H1 (cell line): ENCODE measurements around the gene GPHB5. TPM values are rescaled to one million over a fixed set of nuclear protein-coding genes. Genes with fewer than 3 reads are reported as not detected.

Experiments
- CTCF ChIA-PET: fragments of 300-600 bp; sonication (Branson Sonifier 250); formaldehyde crosslinking; loops from one replicate; lab custom pipeline; 2021; ENCODE audit not compliant: partially characterized antibody; lab: Charles Lee
- POLR2A ChIA-PET: fragments of 300-600 bp; sonication (Branson Sonifier 250); formaldehyde crosslinking; loops from one replicate; lab custom pipeline; 2021; ENCODE audit warnings: inconsistent platforms; ENCODE audit not compliant: partially characterized antibody; lab: Charles Lee
- DNase-seq, 2 experiments: peaks; one replicate each; pipeline versions ENCODE4 v3.0.0 to v3.0.0-alpha.2; 2010 to 2022; ENCODE audit warnings: low spot score in 2 of 2, low read depth in 1 of 2, mixed read lengths in 1 of 2
- FAIRE-seq: peaks from 2 replicates; lab custom pipeline; 2011; peaks lifted over from hg19 to GRCh38; lab: Jason Lieb, UNC
- H2AFZ ChIP-seq: 2 replicates; pipeline ENCODE4 v1.8.1; 2012; ENCODE audit warnings: low read length, inconsistent platforms
- H2AK5ac ChIP-seq: 2 replicates; pipeline ENCODE4 v1.6.1; 2013; ENCODE audit warnings: low read depth, low read length
- H2BK120ac ChIP-seq: replicated peaks from 2 replicates; pipeline ENCODE3; 2013; ENCODE audit warnings: low read depth, low read length, inconsistent platforms
- H2BK12ac ChIP-seq: 2 replicates; pipeline ENCODE4 v1.6.1; 2013; ENCODE audit warnings: low read depth, low read length
- H2BK15ac ChIP-seq: 2 replicates; pipeline ENCODE4 v1.6.1; 2013; ENCODE audit warnings: low read length
- H2BK20ac ChIP-seq: 2 replicates; pipeline ENCODE4 v1.6.1; 2013; ENCODE audit warnings: low read length
- H2BK5ac ChIP-seq: 2 replicates; pipeline ENCODE4 v1.6.1; 2013; ENCODE audit warnings: low read depth, low read length
- H3K14ac ChIP-seq: 2 replicates; pipeline ENCODE4 v1.6.1; 2013; ENCODE audit warnings: inconsistent platforms; ENCODE audit not compliant: insufficient read length
- H3K18ac ChIP-seq: 2 replicates; pipeline ENCODE4 v1.6.1; 2013; ENCODE audit warnings: low read length; ENCODE audit errors: extremely low read depth
- H3K23ac ChIP-seq: 2 replicates; pipeline ENCODE4 v1.6.1; 2013; ENCODE audit warnings: inconsistent platforms; ENCODE audit not compliant: insufficient read length
- H3K23me2 ChIP-seq: 2 replicates; pipeline ENCODE4 v1.6.1; 2013; ENCODE audit warnings: low read depth, low read length
- H3K27ac ChIP-seq: 2 replicates; pipeline ENCODE4 v1.6.1; 2011; ENCODE audit warnings: low read depth, low read length, inconsistent platforms
- H3K27me3 ChIP-seq, 4 experiments: replicated peaks in 1 of 4; 1 replicate in 1 of 4; 2 replicates in 3 of 4; pipeline versions ENCODE4 v1.6.1 to v1.8.1; 2011 to 2013; ENCODE audit warnings: low read length in 3 of 4, mild to moderate bottlenecking in 3 of 4, inconsistent platforms in 2 of 4, mixed read lengths in 2 of 4, moderate library complexity in 1 of 4; ENCODE audit not compliant: control insufficient read depth in 3 of 4, insufficient read depth in 3 of 4; ENCODE audit errors: extremely low read depth in 1 of 4
- H3K36me3 ChIP-seq, 4 experiments: 2 replicates each; pipeline versions ENCODE4 v1.6.1 to v1.8.1; 2011 to 2013; ENCODE audit warnings: mild to moderate bottlenecking in 4 of 4, low read length in 3 of 4, moderate library complexity in 2 of 4, control low read depth in 1 of 4, inconsistent platforms in 1 of 4; ENCODE audit not compliant: insufficient read depth in 4 of 4, control insufficient read depth in 2 of 4
- H3K4ac ChIP-seq: replicated peaks from 2 replicates; pipeline ENCODE3; 2013; ENCODE audit warnings: low read length, low read depth, mixed read lengths, inconsistent platforms; ENCODE audit not compliant: insufficient read length
- H3K4me1 ChIP-seq, 4 experiments: replicated peaks in 1 of 4; 1 replicate in 1 of 4; 2 replicates in 3 of 4; pipeline versions ENCODE4 v1.6.1 to v1.8.1; 2011 to 2013; ENCODE audit warnings: low read length in 3 of 4, inconsistent platforms in 2 of 4, mixed read lengths in 1 of 4; ENCODE audit not compliant: insufficient read depth in 4 of 4, control insufficient read depth in 3 of 4
- H3K4me2 ChIP-seq, 2 experiments: 2 replicates each; pipeline versions ENCODE4 v1.6.1 to v1.8.1; 2011 to 2013; ENCODE audit warnings: low read depth in 2 of 2, low read length in 2 of 2, control low read depth in 1 of 2, inconsistent platforms in 1 of 2, mild to moderate bottlenecking in 1 of 2; ENCODE audit not compliant: insufficient read depth in 1 of 2
- H3K4me3 ChIP-seq, 4 experiments: fragments of 200-600, 300-600 bp in 1 of 4; sonication (generic), shearing (Covaris generic), sonication (Bioruptor Twin) in 1 of 4; 2 replicates each; pipeline versions ENCODE4 v1.5.1 to v1.8.1; 2011 to 2016; ENCODE audit warnings: low read length in 4 of 4, low read depth in 3 of 4, control low read depth in 2 of 4, inconsistent platforms in 2 of 4, mild to moderate bottlenecking in 2 of 4, mixed read lengths in 1 of 4, moderate library complexity in 1 of 4; ENCODE audit not compliant: insufficient read depth in 2 of 4; ENCODE audit errors: extremely low read depth in 1 of 4
- H3K56ac ChIP-seq: replicated peaks from 2 replicates; pipeline ENCODE3; 2013; ENCODE audit warnings: low read depth, mild to moderate bottlenecking, mixed read lengths, low read length, inconsistent platforms; ENCODE audit not compliant: insufficient read length
- H3K79me1 ChIP-seq: 2 replicates; pipeline ENCODE4 v1.6.1; 2013; ENCODE audit warnings: low read depth, low read length, control low read depth
- H3K79me2 ChIP-seq, 2 experiments: 2 replicates each; pipeline versions ENCODE4 v1.6.1 to v1.8.1; 2012 to 2013; ENCODE audit warnings: low read length in 2 of 2, mild to moderate bottlenecking in 2 of 2, inconsistent platforms in 1 of 2; ENCODE audit not compliant: insufficient read depth in 2 of 2, control insufficient read depth in 1 of 2
- H3K9ac ChIP-seq, 4 experiments: replicated peaks in 1 of 4; 1 replicate in 1 of 4; 2 replicates in 3 of 4; pipeline versions ENCODE4 v1.6.1 to v1.8.1; 2011 to 2013; ENCODE audit warnings: low read depth in 3 of 4, low read length in 3 of 4, control low read depth in 2 of 4, mild to moderate bottlenecking in 2 of 4, moderate library complexity in 2 of 4, inconsistent platforms in 1 of 4; ENCODE audit errors: extremely low read depth in 1 of 4
- H3K9me3 ChIP-seq, 2 experiments: 2 replicates each; pipeline versions ENCODE4 v1.6.1 to v1.8.1; 2012 to 2013; ENCODE audit warnings: mild to moderate bottlenecking in 2 of 2, moderate library complexity in 2 of 2, control low read depth in 1 of 2, inconsistent platforms in 1 of 2, low read depth in 1 of 2, low read length in 1 of 2, mixed read lengths in 1 of 2; ENCODE audit not compliant: insufficient read depth in 2 of 2
- H4K20me1 ChIP-seq, 2 experiments: replicated peaks in 1 of 2; 2 replicates each; pipeline versions ENCODE3 to v1.8.1; 2011 to 2013; ENCODE audit warnings: inconsistent platforms in 2 of 2, low read length in 2 of 2, mild to moderate bottlenecking in 1 of 2; ENCODE audit not compliant: insufficient read depth in 2 of 2, control insufficient read depth in 1 of 2
- H4K5ac ChIP-seq: 2 replicates; pipeline ENCODE4 v1.6.1; 2013; ENCODE audit warnings: low read length, low read depth, mixed read lengths, inconsistent platforms; ENCODE audit not compliant: insufficient read length
- H4K8ac ChIP-seq: 2 replicates; pipeline ENCODE4 v1.8.0; 2013; ENCODE audit warnings: mild to moderate bottlenecking, moderate library complexity, low read length, inconsistent platforms; ENCODE audit not compliant: insufficient read depth; ENCODE audit errors: extremely low read depth
- H4K91ac ChIP-seq: replicated peaks from 2 replicates; pipeline ENCODE3; 2013; ENCODE audit warnings: low read length, mixed read lengths, inconsistent platforms; ENCODE audit not compliant: insufficient read length
- CEBPB ChIP-seq: IDR thresholded peaks from 2 replicates; pipeline ENCODE4 v1.6.1; 2012; ENCODE audit warnings: low read depth, low read length
- KDM4A ChIP-seq: IDR thresholded peaks from one replicate; pipeline ENCODE4 v1.7.1; 2012; ENCODE audit warnings: low read depth, mild to moderate bottlenecking, moderate library complexity, low read length, inconsistent platforms; ENCODE audit not compliant: severe bottlenecking
- MAX ChIP-seq: IDR thresholded peaks from 2 replicates; pipeline ENCODE4 v1.6.1; 2012; ENCODE audit warnings: inconsistent platforms
- RAD21 ChIP-seq, 2 experiments: IDR thresholded peaks in 1 of 2; conservative IDR thresholded peaks in 1 of 2; 2 replicates each; pipeline ENCODE4 v1.6.1; 2011; ENCODE audit warnings: low read depth in 2 of 2, low read length in 2 of 2, improper control_type of control experiment in 1 of 2, inconsistent platforms in 1 of 2, mild to moderate bottlenecking in 1 of 2, moderate library complexity in 1 of 2
- TAF1 ChIP-seq: IDR thresholded peaks from 2 replicates; pipeline ENCODE4 v1.6.1; 2011; ENCODE audit warnings: mild to moderate bottlenecking, low read depth, low read length
- WGBS, 2 experiments: shearing (Covaris generic) in 1 of 2; methylation state at CpG; one replicate each; pipeline versions ENCODE4 v1.1.6 to v1.1.7; 2013 to 2015; ENCODE audit warnings: low lambda C conversion rate in 2 of 2, mixed read lengths in 2 of 2, inconsistent platforms in 1 of 2, low coverage in 1 of 2, missing lambda C conversion rate in 1 of 2; ENCODE audit not compliant: insufficient replicate concordance in 2 of 2, insufficient coverage in 1 of 2, insufficient read length in 1 of 2; ENCODE audit errors: extremely low coverage in 1 of 2, missing lambda C conversion rate in 1 of 2; 5-methylcytosine and 5-hydroxymethylcytosine counted together
- polyA plus RNA-seq, 7 experiments: library from polyadenylated mRNA; depleted of rRNA in 3 of 7; stranded (reverse) in 5 of 7; unstranded in 2 of 7; fragments of >200 nt in 5 of 7; fragments of 200-250 nt in 2 of 7; gene quantifications; 1 replicate in 5 of 7; 2 replicates in 1 of 7; 4 replicates in 1 of 7; pipeline versions ENCODE4 v1.2.1 to v1.2.3, GENCODE V29; 2011 to 2013; ENCODE audit warnings: missing spikeins in 2 of 7, mixed read lengths in 2 of 7
- total RNA-seq: library from RNA; stranded (reverse); fragmentation: NEBNext Ultra II Directional; extraction: Animal tissue kit (Norgen Biotek cat#: 25700); gene quantifications from 2 replicates; pipeline ENCODE4 v1.2.1, GENCODE V29; 2021

GPHB5 gene
- total and polyA plus RNA-seq, 2 of the 8 experiments (the other 6 are each of a cell fraction or from before 2014, with no cell fraction given), result not detected

- Histone ChIP-seq H3K4me2 (no peak overlapping the region), H3K56ac (no peak overlapping the region), H3K9ac (no peak overlapping the region), H3K79me1 (no peaks in the 10 kb centered on the region), H3K79me2 (no peaks in the 10 kb centered on the region), H4K5ac (no peak overlapping the region), H4K8ac (no peak overlapping the region), H3K4me1 (no peaks in the 10 kb centered on the region), H2BK20ac (no peak overlapping the region), H2BK12ac (no peak overlapping the region), H4K20me1 (no peaks in the 10 kb centered on the region), H3K36me3 (no peaks in the 10 kb centered on the region), H3K4ac (no peak overlapping the region), H2BK120ac (no peak overlapping the region), H3K23me2 (no peaks in the 10 kb centered on the region), H3K4me3 (no peak overlapping the region), H3K18ac (no peak overlapping the region), H4K91ac (no peak overlapping the region), H2BK5ac (no peak overlapping the region), H3K14ac (no peak overlapping the region), H3K9me3 (no peaks in the 10 kb centered on the region), H3K23ac (no peak overlapping the region), H3K27ac (no peak overlapping the region), H2BK15ac (no peak overlapping the region), H3K27me3 (no peaks in the 10 kb centered on the region), H2AFZ (no peak overlapping the region), H2AK5ac (no peak overlapping the region)
- FAIRE-seq, result no peak
- ChIA-PET CTCF (no interaction called here), POLR2A (no interaction called here)
- WGBS, 2 experiments, result 81% methylated on average over 1 of the region's 1 CpG; no CpG with 5 or more reads in 1 of the 2 experiments
- TF ChIP-seq CEBPB (no peak), TAF1 (no peak), KDM4A (no peak), MAX (no peak), RAD21 (IDR thresholded peaks at IDR 0.05 in 1 of 2, conservative IDR thresholded peaks at IDR 0.05 in 1 of 2; ENCODE audit: low read depth in 2 of 2, low read length in 2 of 2) (no peak)
- DNase-seq, result no peak
These were observed 25.1 kb upstream of the GPHB5 start for GRCh38 chr14:63343878-63344277.
